Neural crest cell (in vitro differentiated cells): Measurements from ENCODE around the gene POU2AF2. TPM values are rescaled to one million over a fixed set of nuclear protein-coding genes. Genes with fewer than 3 reads are reported as not detected.
A peak's percentile ranks its signal among the peaks of the same experiment; 100 is the strongest.

Experiments used
- DNase-seq: peaks from one replicate; pipeline ENCODE4 v3.0.0; 2021; ENCODE audit warnings: low read depth, mixed read lengths, low spot score
- H3K27ac Mint-ChIP-seq: one replicate; pipeline ENCODE4 v1.8.0; 2021; ENCODE audit warnings: mild to moderate bottlenecking, mixed read lengths; ENCODE audit not compliant: unreplicated experiment
- H3K27me3 Mint-ChIP-seq: 2 replicates; pipeline ENCODE4 v1.8.0; 2021; ENCODE audit warnings: low read depth, mild to moderate bottlenecking, mixed read lengths
- H3K36me3 Mint-ChIP-seq: 2 replicates; pipeline ENCODE4 v1.8.0; 2021; ENCODE audit warnings: low read depth, mild to moderate bottlenecking, mixed read lengths
- H3K4me1 Mint-ChIP-seq: 2 replicates; pipeline ENCODE4 v1.8.0; 2021; ENCODE audit warnings: mixed read lengths
- H3K4me3 Mint-ChIP-seq: one replicate; pipeline ENCODE4 v1.8.0; 2021; ENCODE audit warnings: mild to moderate bottlenecking, mixed read lengths
- H3K9me3 Mint-ChIP-seq: 2 replicates; pipeline ENCODE4 v1.8.0; 2021; ENCODE audit warnings: mixed read lengths
- CTCF ChIP-seq: fragments of 200-600 bp; sonication (generic); conservative IDR thresholded peaks from 2 replicates; pipeline ENCODE4 v1.5.0; 2021; ENCODE audit warnings: antibody characterized with exemption, mild to moderate bottlenecking
- total RNA-seq: library from RNA; stranded (reverse); gene quantifications from 2 replicates; pipeline ENCODE4 v1.2.1, GENCODE V29; 2021

Gene POU2AF2
- total RNA-seq, 1 donor from 2014 or later, result not detected

GRCh38 chr11:111225881-111226280, 19.6 kb upstream of the POU2AF2 start:
- Mint-ChIP-seq H3K36me3 (no peaks in the 10 kb centered on the region), H3K27me3 (no peaks in the 10 kb centered on the region), H3K4me3 (no peak overlapping the region), H3K4me1 (peaks cover 7% of the 10 kb centered on the region), H3K9me3 (peaks cover 7% of the 10 kb centered on the region), H3K27ac (no peak overlapping the region)
- TF ChIP-seq CTCF, result no peak
- DNase-seq, result no peak

- H3K27ac Mint-ChIP-seq, result no peak overlapping the region
- peaks cover 7% of the 10 kb centered on the region for H3K27me3 Mint-ChIP-seq
These were observed 15.9 kb upstream of the POU2AF2 start for GRCh38 chr11:111229604-111230003.

GRCh38 chr11:111230122-111230465, 15.4 kb upstream of the POU2AF2 start:
- TF ChIP-seq CTCF, result no peak
- DNase-seq, result no peak
- H3K36me3 Mint-ChIP-seq, result no peaks in the 10 kb centered on the region
- peaks cover 4% of the 10 kb centered on the region for H3K9me3 Mint-ChIP-seq
- H3K27me3 Mint-ChIP-seq, result peaks cover 8% of the 10 kb centered on the region
- no peak overlapping the region for H3K27ac Mint-ChIP-seq
- H3K4me3 Mint-ChIP-seq, result peak overlapping the region; percentile 56
- peaks cover 7% of the 10 kb centered on the region for H3K4me1 Mint-ChIP-seq

More at GRCh38 chr11:111229604-111230003, 15.9 kb upstream of the POU2AF2 start:
- TF ChIP-seq CTCF, result no peak
- DNase-seq, result no peak
- Mint-ChIP-seq H3K9me3 (peaks cover 4% of the 10 kb centered on the region), H3K4me1 (peaks cover 7% of the 10 kb centered on the region), H3K4me3 (no peak overlapping the region), H3K36me3 (no peaks in the 10 kb centered on the region)

- Mint-ChIP-seq H3K4me1 (peaks cover 7% of the 10 kb centered on the region), H3K4me3 (no peak overlapping the region), H3K27me3 (peaks cover 11% of the 10 kb centered on the region), H3K27ac (no peak overlapping the region), H3K36me3 (no peaks in the 10 kb centered on the region), H3K9me3 (no peaks in the 10 kb centered on the region)
- DNase-seq, result no peak
- no peak for TF ChIP-seq CTCF
These were observed 13.7 kb upstream of the POU2AF2 start for GRCh38 chr11:111231836-111232235.

GRCh38 chr11:111236383-111236782, 9.1 kb upstream of the POU2AF2 start:
- H3K4me1 Mint-ChIP-seq, result no peaks in the 10 kb centered on the region
- no peak overlapping the region for H3K27ac Mint-ChIP-seq
- peaks cover 22% of the 10 kb centered on the region for H3K27me3 Mint-ChIP-seq
- TF ChIP-seq CTCF, result no peak
- no peaks in the 10 kb centered on the region for H3K36me3 Mint-ChIP-seq
- no peaks in the 10 kb centered on the region for H3K9me3 Mint-ChIP-seq
- DNase-seq, result no peak
- no peak overlapping the region for H3K4me3 Mint-ChIP-seq

GRCh38 chr11:111237926-111238325, 7.6 kb upstream of the POU2AF2 start:
- no peak for DNase-seq
- no peak for TF ChIP-seq CTCF
- H3K9me3 Mint-ChIP-seq, result no peaks in the 10 kb centered on the region
- no peaks in the 10 kb centered on the region for H3K36me3 Mint-ChIP-seq
- no peak overlapping the region for H3K27ac Mint-ChIP-seq
- H3K4me1 Mint-ChIP-seq, result no peaks in the 10 kb centered on the region
- no peak overlapping the region for H3K4me3 Mint-ChIP-seq
- H3K27me3 Mint-ChIP-seq, result peaks cover 30% of the 10 kb centered on the region
